Activated CD4-positive, alpha-beta T cell treated with anti-CD3 and anti-CD28 coated beads, Interleukin-2, amount 10 ng/mL, durations not matched to agents 7 days and 5 days (primary cell): ENCODE data around the gene FBXL20. TPM values are rescaled to one million over a fixed set of nuclear protein-coding genes. Genes with fewer than 3 reads are reported as not detected.
A peak's percentile ranks its signal among the peaks of the same experiment; 100 is the strongest.

Experiments
- CTCF ChIA-PET: fragments of 350-600 bp; sonication (Branson Sonifier 250); formaldehyde crosslinking; loops from one replicate; lab custom pipeline; 2021; ENCODE audit warnings: antibody characterized with exemption; lab: Charles Lee
- POLR2A ChIA-PET: fragments of 350-600 bp; sonication (Branson Sonifier 250); formaldehyde crosslinking; loops from one replicate; lab custom pipeline; 2021; ENCODE audit warnings: antibody characterized with exemption; lab: Charles Lee
- DNase-seq: peaks from one replicate; pipeline ENCODE4 v3.0.0-alpha.2; 2020
- H3K27ac Mint-ChIP-seq: one replicate; pipeline ENCODE4 v1.8.0; 2021; ENCODE audit warnings: mild to moderate bottlenecking, moderate library complexity, mixed read lengths
- H3K27me3 Mint-ChIP-seq: one replicate; pipeline ENCODE4 v1.8.0; 2021; ENCODE audit warnings: mixed read lengths
- H3K36me3 Mint-ChIP-seq: one replicate; pipeline ENCODE4 v1.8.0; 2021; ENCODE audit warnings: low read depth, mixed read lengths
- H3K4me1 Mint-ChIP-seq: one replicate; pipeline ENCODE4 v1.8.0; 2021; ENCODE audit warnings: mixed read lengths
- H3K4me3 Mint-ChIP-seq: one replicate; pipeline ENCODE4 v1.8.0; 2021; ENCODE audit warnings: mild to moderate bottlenecking, moderate library complexity, mixed read lengths
- H3K9me3 Mint-ChIP-seq: one replicate; pipeline ENCODE4 v1.8.0; 2021; ENCODE audit warnings: mixed read lengths
- total RNA-seq, 2 experiments: library from RNA; stranded (reverse); gene quantifications; one replicate each; pipeline ENCODE4 v1.2.3, GENCODE V29; 2021

The FBXL20 gene
- total RNA-seq, 2 experiments from 2014 or later = 13.1 to 13.7 TPM

DNA sequence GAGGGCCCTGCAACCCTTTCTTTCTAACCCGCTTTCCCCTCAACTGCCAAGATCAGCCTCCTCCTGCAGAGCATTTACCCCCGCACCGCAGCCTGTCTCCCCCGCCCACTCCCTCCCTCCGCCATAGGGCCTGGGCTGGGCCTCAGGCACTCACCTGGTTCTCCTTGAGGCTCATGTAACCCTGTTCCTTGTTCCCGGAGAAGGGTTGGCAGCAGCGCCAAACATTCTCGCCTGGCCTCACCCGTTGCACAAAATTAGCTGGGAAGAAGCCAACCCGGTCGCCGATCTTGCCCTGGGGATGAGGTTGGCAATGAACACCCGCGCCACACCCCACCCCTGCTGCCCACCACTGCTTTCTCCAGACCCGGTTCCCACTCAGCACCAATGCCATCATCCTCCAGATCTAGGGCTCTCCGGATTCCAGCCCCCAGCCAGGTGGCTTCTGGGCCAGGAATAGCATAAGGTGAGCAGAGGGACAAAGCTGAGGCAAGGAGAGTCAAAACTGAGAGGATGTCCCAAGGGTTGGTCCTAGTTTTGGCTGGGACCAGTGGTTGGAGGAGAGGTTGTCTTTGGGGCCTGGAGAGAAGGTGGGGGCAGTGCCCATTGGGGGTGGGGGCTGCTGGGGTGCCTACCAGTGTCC, 188.5 kb downstream of the FBXL20 start:
- DNase-seq = no peak
- Mint-ChIP-seq H3K4me3 (no peak overlapping the region), H3K27me3 (peaks cover 30% of the 10 kb centered on the region), H3K27ac (no peak overlapping the region), H3K9me3 (no peaks in the 10 kb centered on the region), H3K36me3 (no peaks in the 10 kb centered on the region), H3K4me1 (peaks cover 17% of the 10 kb centered on the region)
- CTCF ChIA-PET = interaction anchor here (0.5 to 0.8 kb wide), 4 partner anchors 11 to 698 kb away, joined by 3 read pairs; no protein-coding TSS in a partner anchor
- POLR2A ChIA-PET = interaction anchor here (0.5 kb wide), 1 partner anchor 61 kb away, joined by 3 read pairs; no protein-coding TSS in a partner anchor

DNA sequence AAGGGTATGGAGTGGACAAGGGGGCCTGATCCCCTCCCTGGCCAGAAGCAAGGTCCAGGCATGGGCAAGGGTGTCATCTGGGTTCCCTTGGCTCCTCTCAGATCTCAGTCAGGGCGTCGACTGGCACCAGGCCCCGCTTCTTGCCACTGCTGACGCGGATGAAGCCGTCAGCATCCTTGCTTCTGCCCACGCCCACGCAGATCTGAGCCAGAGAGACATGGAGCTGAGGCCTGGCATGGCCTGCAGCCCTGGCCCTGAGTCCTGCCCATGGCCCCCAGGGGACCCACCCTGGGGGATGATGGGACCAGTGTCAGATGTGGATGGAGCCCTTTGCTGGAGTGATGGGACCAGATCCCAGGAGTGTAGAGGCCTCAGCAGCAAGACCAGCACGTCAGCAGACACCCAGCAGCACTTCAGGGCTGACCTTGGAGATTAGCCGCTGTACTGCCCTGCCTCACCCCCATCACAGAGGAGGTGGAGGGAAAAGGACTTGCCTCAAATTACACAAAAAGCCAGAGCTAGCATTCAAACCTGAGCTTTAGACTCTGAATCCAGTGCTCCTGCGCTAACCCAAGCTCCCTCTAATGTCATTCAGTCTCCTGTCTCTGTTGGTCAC, 189.1 kb downstream of the FBXL20 start:
- H3K36me3 Mint-ChIP-seq = no peaks in the 10 kb centered on the region
- H3K9me3 Mint-ChIP-seq = no peaks in the 10 kb centered on the region
- DNase-seq = no peak
- peaks cover 18% of the 10 kb centered on the region for H3K4me1 Mint-ChIP-seq
- no peak overlapping the region for H3K4me3 Mint-ChIP-seq
- H3K27me3 Mint-ChIP-seq = peaks cover 25% of the 10 kb centered on the region
- H3K27ac Mint-ChIP-seq = no peak overlapping the region
- ChIA-PET POLR2A (no interaction called here), CTCF (interaction anchor here (0.5 to 0.8 kb wide), 3 partner anchors 11 to 699 kb away, joined by 3 read pairs; no protein-coding TSS in a partner anchor)

- peaks cover 9% of the 10 kb centered on the region for H3K27me3 Mint-ChIP-seq
- ChIA-PET CTCF (interaction anchor here (1.5 to 5.3 kb wide), 3 partner anchors 25 to 45 kb away, joined by 3 to 28 read pairs (median 3); no protein-coding TSS in a partner anchor), POLR2A (no interaction called here)
- H3K9me3 Mint-ChIP-seq = no peaks in the 10 kb centered on the region
- no peak for DNase-seq
- peak overlapping the region; percentile 41 for H3K27ac Mint-ChIP-seq
- peaks cover 27% of the 10 kb centered on the region for H3K4me1 Mint-ChIP-seq
- H3K36me3 Mint-ChIP-seq = peaks cover 2% of the 10 kb centered on the region
- H3K4me3 Mint-ChIP-seq = peak overlapping the region; percentile 6
Measured at GRCh38 chr17:39210093-39210434, 191.4 kb downstream of the FBXL20 start.

- DNase-seq = peak; percentile 62
- Mint-ChIP-seq H3K4me3 (no peak overlapping the region), H3K36me3 (peaks cover 8% of the 10 kb centered on the region), H3K27me3 (peaks cover 9% of the 10 kb centered on the region), H3K4me1 (peaks cover 27% of the 10 kb centered on the region), H3K27ac (no peak overlapping the region), H3K9me3 (no peaks in the 10 kb centered on the region)
- ChIA-PET POLR2A (no interaction called here), CTCF (interaction anchor here (0.5 to 5.3 kb wide), 8 partner anchors 10 to 179 kb away, joined by 3 to 28 read pairs (median 4); partner anchors contain the start of gene RPL19)
Measured at GRCh38 chr17:39209317-39210092, 191.9 kb downstream of the FBXL20 start.

DNA sequence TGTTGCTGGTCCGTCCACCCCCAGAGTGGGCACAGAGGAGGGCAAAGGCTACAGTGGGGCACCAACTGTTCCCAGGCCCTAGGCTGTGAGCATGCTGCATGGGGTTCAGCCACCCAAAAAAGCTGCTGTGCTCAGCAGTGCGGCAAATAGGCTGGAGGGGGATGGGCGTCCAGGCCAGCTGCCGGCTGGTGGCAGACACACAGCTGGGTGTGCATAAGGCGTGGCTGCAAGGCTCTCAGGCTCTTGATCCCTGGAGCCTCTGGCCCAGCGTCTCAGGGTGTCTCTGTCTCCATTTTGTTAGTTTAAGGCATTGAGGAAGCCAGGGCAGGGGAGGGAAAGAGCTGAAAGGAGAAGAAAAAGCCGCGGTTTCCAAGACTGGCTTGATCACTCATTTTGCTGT, 192.5 kb downstream of the FBXL20 start:
- H3K27ac Mint-ChIP-seq = no peak overlapping the region
- ChIA-PET POLR2A (no interaction called here), CTCF (interaction anchor here (0.5 to 5.3 kb wide), 8 partner anchors 9 to 226 kb away, joined by 3 to 28 read pairs (median 4); partner anchors contain the start of genes RPL19 and STAC2)
- DNase-seq = no peak
- peaks cover 27% of the 10 kb centered on the region for H3K4me1 Mint-ChIP-seq
- H3K9me3 Mint-ChIP-seq = no peaks in the 10 kb centered on the region
- H3K27me3 Mint-ChIP-seq = peaks cover 9% of the 10 kb centered on the region
- peaks cover 14% of the 10 kb centered on the region for H3K36me3 Mint-ChIP-seq
- no peak overlapping the region for H3K4me3 Mint-ChIP-seq

DNA sequence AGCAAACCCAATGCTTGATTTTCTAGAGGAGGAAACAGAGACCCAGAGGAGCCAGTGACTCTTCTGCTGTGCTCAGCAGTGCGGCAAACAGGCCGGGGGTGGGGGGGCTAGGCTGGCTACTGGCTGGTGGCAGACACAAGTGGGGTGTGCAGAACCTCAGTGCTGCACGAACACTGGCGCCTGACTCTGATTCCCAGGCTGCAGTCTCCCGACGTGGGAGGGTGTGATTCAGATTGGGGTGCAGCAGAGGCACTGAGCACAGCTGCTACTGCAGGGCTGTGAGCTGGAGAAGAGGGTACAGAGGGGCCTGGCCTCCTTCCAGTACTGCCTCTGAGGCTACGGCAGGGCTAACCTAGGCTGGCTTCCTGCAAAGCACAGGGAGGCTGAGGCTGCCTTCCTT, 193.3 kb downstream of the FBXL20 start:
- POLR2A ChIA-PET = no interaction called here
- no peaks in the 10 kb centered on the region for H3K9me3 Mint-ChIP-seq
- no peak for DNase-seq

GRCh38 chr17:39205112-39205526, 196.3 kb downstream of the FBXL20 start:
- POLR2A ChIA-PET = no interaction called here
- Mint-ChIP-seq H3K27me3 (peaks cover 2% of the 10 kb centered on the region), H3K36me3 (peaks cover 40% of the 10 kb centered on the region), H3K9me3 (no peaks in the 10 kb centered on the region), H3K27ac (no peak overlapping the region), H3K4me3 (no peak overlapping the region), H3K4me1 (peaks cover 49% of the 10 kb centered on the region)
- CTCF ChIA-PET = interaction anchor here (1.1 to 5.3 kb wide), 4 partner anchors 27 to 40 kb away, joined by 3 to 28 read pairs (median 6); no protein-coding TSS in a partner anchor
- no peak for DNase-seq

More for the DNA sequence above, 193.3 kb downstream of the FBXL20 start:
- CTCF ChIA-PET = interaction anchor here (0.9 to 5.3 kb wide), 8 partner anchors 8 to 225 kb away, joined by 3 to 28 read pairs (median 4); partner anchors contain the start of genes RPL19 and STAC2
- H3K4me1 Mint-ChIP-seq = peaks cover 31% of the 10 kb centered on the region
- H3K36me3 Mint-ChIP-seq = peaks cover 19% of the 10 kb centered on the region
- H3K27me3 Mint-ChIP-seq = peaks cover 9% of the 10 kb centered on the region
- H3K27ac Mint-ChIP-seq = no peak overlapping the region
- H3K4me3 Mint-ChIP-seq = no peak overlapping the region

GRCh38 chr17:39204245-39204644, 197.2 kb downstream of the FBXL20 start:
- no peak overlapping the region for H3K27ac Mint-ChIP-seq
- peaks cover 50% of the 10 kb centered on the region for H3K4me1 Mint-ChIP-seq
- H3K36me3 Mint-ChIP-seq = peaks cover 40% of the 10 kb centered on the region
- CTCF ChIA-PET = interaction anchor here (1.6 kb wide), 1 partner anchor 27 kb away, joined by 5 read pairs; no protein-coding TSS in a partner anchor
- no peaks in the 10 kb centered on the region for H3K27me3 Mint-ChIP-seq
- no peak for DNase-seq
- H3K4me3 Mint-ChIP-seq = no peak overlapping the region
- POLR2A ChIA-PET = no interaction called here
- no peaks in the 10 kb centered on the region for H3K9me3 Mint-ChIP-seq

Other genes with a start within 250 kb of the FBXL20 start
- 1 to 10 TPM; 6.0 to 6.3 TPM for gene PLXDC1, start 250.0 kb downstream of the FBXL20 start, total RNA-seq
- gene ARL5C, start 235.5 kb downstream of the FBXL20 start, total RNA-seq = under 1 TPM in 1 of 2 experiments, not detected in 1; 0.15 TPM
- gene CACNB1, start 204.0 kb downstream of the FBXL20 start, total RNA-seq = 10 to 100 TPM; 14.8 to 18.3 TPM
- gene RPL19, start 201.3 kb downstream of the FBXL20 start, total RNA-seq = 1,000 to 10,000 TPM; 1,832 to 1,924 TPM
- not detected for gene STAC2, start 175.7 kb downstream of the FBXL20 start, total RNA-seq
- 10 to 100 TPM; 55.8 to 59.1 TPM for gene MED1, start 49.6 kb upstream of the FBXL20 start, total RNA-seq
- gene CDK12, start 59.9 kb upstream of the FBXL20 start, total RNA-seq = 100 to 1,000 TPM in 1 of 2 experiments, 10 to 100 TPM in 1; 89.9 to 100 TPM
- not detected for gene NEUROD2, start 206.3 kb upstream of the FBXL20 start, total RNA-seq
- gene PPP1R1B, start 225.3 kb upstream of the FBXL20 start, total RNA-seq = not detected
- 10 to 100 TPM; 70.0 to 72.8 TPM for gene STARD3, start 235.5 kb upstream of the FBXL20 start, total RNA-seq